GM12891 (cell line): ENCODE measurements around the gene LINC00237.

Source experiments
- POLR2A ChIP-seq: IDR thresholded peaks from 2 replicates; pipeline ENCODE4 v1.6.1; 2011; ENCODE audit warnings: low read depth, low read length, control low read depth
- POLR2AphosphoS5 ChIP-seq: IDR thresholded peaks from 2 replicates; pipeline ENCODE4 v1.6.1; 2011; ENCODE audit warnings: low read depth, low read length, control low read depth
- TAF1 ChIP-seq: IDR thresholded peaks from 2 replicates; pipeline ENCODE4 v1.6.1; 2011; ENCODE audit warnings: low read depth, low read length, control low read depth

DNA sequence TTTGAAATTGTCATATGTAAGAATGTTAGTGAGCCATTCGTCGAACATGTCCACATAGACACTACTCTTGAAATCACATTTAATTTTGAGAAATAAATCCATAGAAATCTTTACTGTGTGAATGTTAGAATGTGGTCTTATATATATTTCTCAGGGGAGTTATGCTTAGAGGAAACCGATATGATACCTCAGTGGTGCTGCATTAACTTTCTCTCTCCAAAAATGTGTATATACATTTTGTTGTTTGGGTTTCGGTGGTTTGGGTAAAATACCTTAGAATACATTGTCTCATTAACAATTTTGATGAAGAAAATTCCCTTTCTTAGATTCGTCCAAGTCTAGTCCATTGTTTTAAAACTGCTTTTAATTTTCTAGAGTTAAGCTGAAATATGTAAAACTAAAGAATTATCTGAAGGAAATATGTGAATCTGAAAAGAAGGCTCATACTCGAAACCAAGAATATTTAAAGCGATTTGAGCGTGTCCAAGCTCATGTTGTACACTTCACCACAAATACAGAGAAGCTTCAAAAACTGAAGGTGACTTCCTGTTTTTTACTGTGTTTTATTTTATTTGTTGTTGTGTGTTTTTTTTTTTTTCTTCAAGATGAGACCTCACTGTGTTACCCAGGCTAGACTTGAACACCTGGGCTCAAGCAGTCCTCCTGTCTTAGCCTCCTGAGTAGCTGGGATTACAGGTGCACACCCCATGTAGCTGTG is 30.0 kb upstream of the LINC00237 start:
- TF ChIP-seq POLR2AphosphoS5 (no peak), TAF1 (no peak), POLR2A (no peak)
